HG03097 (cell line): ENCODE results near the gene CLVS2.

ENCODE experiments used
- ATAC-seq: cut with Tn5 transposase; IDR thresholded peaks from one replicate; pipeline ENCODE4 v1.9.1; 2021; ENCODE audit not compliant: unreplicated experiment, low FRiP score

CLVS2 gene, protein sequence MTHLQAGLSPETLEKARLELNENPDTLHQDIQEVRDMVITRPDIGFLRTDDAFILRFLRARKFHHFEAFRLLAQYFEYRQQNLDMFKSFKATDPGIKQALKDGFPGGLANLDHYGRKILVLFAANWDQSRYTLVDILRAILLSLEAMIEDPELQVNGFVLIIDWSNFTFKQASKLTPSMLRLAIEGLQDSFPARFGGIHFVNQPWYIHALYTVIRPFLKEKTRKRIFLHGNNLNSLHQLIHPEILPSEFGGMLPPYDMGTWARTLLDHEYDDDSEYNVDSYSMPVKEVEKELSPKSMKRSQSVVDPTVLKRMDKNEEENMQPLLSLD

GRCh38 chr6:122995921-122996793 is at the start of gene CLVS2:
TSS of gene CLVS2 (plus strand) at chr6:122996235. CDS start at chr6:122997778, 1,543 bp downstream.
- no peak for ATAC-seq

DNA sequence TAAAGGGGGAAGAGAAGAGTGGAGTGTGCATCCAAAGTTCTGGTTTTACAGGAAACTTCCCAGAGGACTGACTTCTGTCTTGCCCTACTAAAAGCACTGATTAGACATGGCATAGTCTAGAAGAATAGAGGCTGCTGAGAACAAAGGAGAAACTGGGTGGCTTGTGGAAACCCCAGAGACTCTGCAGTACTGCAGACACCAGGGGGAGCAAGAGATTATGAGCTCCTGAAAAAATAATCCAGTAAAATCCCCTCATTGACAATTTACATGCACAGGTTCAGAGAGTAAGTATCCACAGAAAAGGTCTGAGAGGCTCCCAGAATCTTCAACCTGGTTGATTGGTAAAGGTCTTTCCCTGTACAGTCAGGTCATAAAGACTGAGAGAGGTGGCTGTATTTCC is 48.7 kb upstream of the CLVS2 start:
- ATAC-seq, result no peak

GRCh38 chr6:122953766-122954165 is 42.3 kb upstream of the CLVS2 start:
- ATAC-seq, result no peak

GRCh38 chr6:122956376-122956775 is 39.7 kb upstream of the CLVS2 start:
- no peak for ATAC-seq

- no peak for ATAC-seq
These were observed 33.9 kb upstream of the CLVS2 start for GRCh38 chr6:122962000-122962624.

GRCh38 chr6:122969999-122970533 is 26.0 kb upstream of the CLVS2 start:
- no peak for ATAC-seq

GRCh38 chr6:122977180-122977579 is 18.9 kb upstream of the CLVS2 start:
- no peak for ATAC-seq

DNA sequence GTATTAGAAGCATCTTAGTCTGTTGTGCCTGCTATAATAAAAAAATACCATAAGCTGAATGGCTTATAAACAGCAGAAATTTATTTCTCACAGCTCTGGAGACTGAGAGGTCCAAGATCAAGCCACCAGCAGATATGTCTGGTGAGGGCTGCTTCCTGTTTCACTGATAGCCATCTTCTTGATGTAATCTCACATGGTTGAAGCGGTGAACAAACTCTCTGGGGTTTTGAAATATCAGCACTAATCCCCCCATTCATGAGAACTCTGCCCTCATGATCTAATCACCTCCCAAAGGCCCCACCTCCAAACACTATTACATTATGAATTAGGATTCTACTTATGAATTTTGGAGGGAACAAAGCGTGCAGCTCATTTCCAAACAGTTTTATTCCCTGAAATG is 11.6 kb upstream of the CLVS2 start:
- ATAC-seq, result no peak

- no peak for ATAC-seq
These were observed 1.8 kb upstream of the CLVS2 start for GRCh38 chr6:122994256-122994655.

DNA sequence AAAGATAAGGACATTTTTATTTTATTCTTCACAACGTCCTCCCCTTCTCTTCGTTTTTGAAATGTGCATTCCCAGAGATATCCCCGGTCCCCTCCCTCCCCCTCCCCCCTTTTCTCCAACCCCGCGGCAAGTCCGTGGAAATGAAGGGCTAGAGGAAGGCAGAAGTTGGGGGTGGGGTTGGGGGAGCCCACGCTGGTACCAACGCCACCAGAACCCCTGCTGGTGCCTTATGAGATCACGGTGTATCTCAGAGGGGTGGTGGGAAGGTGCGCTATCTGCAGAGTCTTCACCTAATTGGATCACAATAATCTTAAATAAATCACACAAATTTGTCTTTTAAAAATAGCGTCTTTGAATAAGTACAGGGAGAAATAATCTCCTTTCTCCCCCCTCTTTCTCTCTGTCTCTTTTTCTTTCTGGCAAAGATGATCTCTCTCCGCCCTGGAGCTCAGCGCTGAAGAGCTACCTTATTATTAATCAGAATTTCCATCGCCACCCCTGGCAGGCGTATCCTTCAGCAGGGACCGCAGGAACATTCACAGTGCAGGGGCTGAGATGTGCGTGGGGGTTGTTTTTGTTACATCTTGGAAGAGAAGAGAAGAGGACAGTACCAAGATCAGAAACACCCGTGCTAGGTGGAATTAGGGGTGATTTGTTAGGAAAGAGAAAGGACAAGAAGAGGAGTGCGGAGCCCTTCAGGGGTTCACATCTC is 915 bp downstream of the CLVS2 start:
- no peak for ATAC-seq

DNA sequence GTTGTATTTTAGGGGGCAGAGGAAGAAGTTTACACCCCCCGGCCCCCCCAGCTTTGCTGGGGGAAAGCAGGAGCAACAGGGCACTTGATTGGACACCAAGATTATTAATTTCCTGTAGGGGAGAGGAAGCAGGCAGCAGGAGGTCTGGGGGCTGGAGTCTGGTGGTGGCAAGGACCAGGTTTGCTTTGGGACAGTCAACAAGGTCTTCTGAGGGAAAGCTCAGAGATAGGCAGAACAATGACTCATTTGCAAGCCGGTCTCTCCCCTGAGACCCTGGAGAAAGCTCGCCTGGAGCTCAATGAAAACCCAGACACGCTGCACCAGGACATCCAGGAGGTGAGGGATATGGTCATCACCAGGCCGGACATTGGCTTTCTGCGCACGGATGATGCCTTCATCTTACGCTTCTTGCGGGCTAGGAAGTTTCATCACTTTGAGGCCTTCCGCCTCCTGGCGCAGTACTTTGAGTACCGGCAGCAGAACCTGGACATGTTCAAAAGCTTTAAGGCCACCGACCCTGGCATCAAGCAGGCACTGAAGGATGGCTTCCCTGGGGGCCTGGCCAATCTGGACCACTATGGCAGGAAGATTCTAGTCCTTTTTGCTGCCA is 1.6 kb downstream of the CLVS2 start:
- no peak for ATAC-seq

- no peak for ATAC-seq
These were observed 2.5 kb downstream of the CLVS2 start for GRCh38 chr6:122998403-122998975.

DNA sequence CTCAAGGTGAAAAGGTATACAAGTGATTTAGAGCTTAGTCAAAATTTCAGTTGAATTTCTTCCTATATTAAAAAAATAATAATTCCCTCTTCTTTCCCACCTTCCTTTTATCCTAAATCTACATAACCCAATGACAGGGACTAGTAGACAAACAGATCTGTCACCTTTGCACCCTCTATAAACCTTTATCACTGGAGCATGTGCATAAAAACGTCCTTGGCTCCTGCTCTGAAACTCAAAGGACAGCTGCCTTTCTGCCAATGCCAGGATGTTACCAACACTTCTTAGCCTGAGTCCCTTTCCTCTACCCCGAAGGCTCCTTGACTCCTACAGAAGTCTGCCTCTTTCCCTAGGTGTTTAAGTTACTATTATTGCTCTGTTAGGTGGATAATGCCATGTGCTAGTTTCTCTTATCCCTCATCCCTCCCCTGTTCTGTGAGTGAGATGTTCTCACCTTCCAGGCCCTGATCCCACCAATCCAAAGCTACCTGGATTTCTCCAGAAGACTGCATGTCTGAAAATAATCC is 4.3 kb downstream of the CLVS2 start:
- ATAC-seq, result no peak

GRCh38 chr6:123001540-123001939 is 5.5 kb downstream of the CLVS2 start:
- no peak for ATAC-seq

- no peak for ATAC-seq
These were observed 11.8 kb downstream of the CLVS2 start for GRCh38 chr6:123007885-123008284.

- ATAC-seq, result no peak
These were observed 13.0 kb downstream of the CLVS2 start for GRCh38 chr6:123009059-123009458.

- no peak for ATAC-seq
These were observed 18.8 kb downstream of the CLVS2 start for GRCh38 chr6:123014835-123015234.

GRCh38 chr6:123016431-123017103 is 20.5 kb downstream of the CLVS2 start:
- ATAC-seq, result no peak

DNA sequence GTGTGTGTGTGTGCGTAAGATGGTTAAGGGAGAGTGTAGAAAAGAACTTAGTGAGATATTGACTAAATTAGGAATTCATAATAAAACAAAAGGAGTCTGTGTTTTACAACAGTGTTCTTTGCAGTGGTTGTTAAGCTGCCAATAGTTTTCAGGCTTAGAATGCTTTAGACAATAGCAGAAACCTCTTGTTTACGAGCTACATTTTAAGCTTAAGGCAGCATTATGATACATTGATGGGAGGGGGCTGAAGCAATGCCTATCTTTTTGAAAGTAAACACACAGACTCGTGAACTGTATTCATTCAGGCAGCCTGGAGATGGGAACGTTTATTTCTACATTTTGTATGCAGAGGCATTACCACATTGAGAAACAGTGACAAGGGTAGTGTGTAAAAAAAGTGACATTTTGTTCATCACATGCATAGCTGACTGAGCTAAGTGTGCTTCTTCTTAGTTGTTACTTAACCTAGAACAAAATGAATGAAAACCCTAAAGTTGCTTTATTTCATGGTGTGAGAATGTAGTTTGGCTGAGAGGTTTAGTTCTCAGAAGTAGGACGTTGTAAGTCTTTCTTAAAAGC is 21.2 kb downstream of the CLVS2 start:
- no peak for ATAC-seq
